Measurements from ENCODE around the gene KPNA5.

- TF ChIP-seq ELF1 (CRISPR knock-in tag; IDR thresholded peaks at IDR 0.05) (no peak), ZNF577 (CRISPR knock-in tag; IDR thresholded peaks at IDR 0.05; ENCODE audit: borderline replicate concordance, low read depth) (no peak), FOXK1 (CRISPR knock-in tag; IDR thresholded peaks at IDR 0.05; ENCODE audit: borderline replicate concordance, low read depth) (no peak), MAFK (conservative IDR thresholded peaks at IDR 0.05 in 1 of 2, IDR thresholded peaks at IDR 0.05 in 1 of 2; ENCODE audit: low read length in 2 of 2) (no peak), HDAC1 (CRISPR knock-in tag; IDR thresholded peaks at IDR 0.05) (no peak), ZFP62 (CRISPR knock-in tag; IDR thresholded peaks at IDR 0.05) (no peak), ZNF792 (CRISPR knock-in tag; IDR thresholded peaks at IDR 0.05) (no peak), ZNF558 (CRISPR knock-in tag; IDR thresholded peaks at IDR 0.05; ENCODE audit: borderline replicate concordance) (no peak), POLR2AphosphoS5 (IDR thresholded peaks at IDR 0.05; ENCODE audit: low read depth, low read length) (no peak), CC2D1A (CRISPR knock-in tag; IDR thresholded peaks at IDR 0.05) (no peak), JARID2 (CRISPR knock-in tag; IDR thresholded peaks at IDR 0.05; ENCODE audit: insufficient replicate concordance) (no peak), REST (IDR thresholded peaks at IDR 0.05; ENCODE audit: borderline replicate concordance in 1 of 2, low read depth in 1 of 2, low read length in 2 of 2) (no peak)
These were observed 80.8 kb downstream of the KPNA5 start for GRCh38 chr6:116761779-116762178.
